Coronary artery (tissue), 2 donors: Measurements from ENCODE around the gene KCNA5.

ENCODE experiments used
- DNase-seq: peaks from one replicate; pipeline ENCODE4 v3.0.0-alpha.2; 2017; ENCODE audit warnings: low spot score
- H3K27ac ChIP-seq, 2 donors: fragments of 200-600 bp; sonication (generic); one replicate each; pipeline ENCODE4 v1.5.1; 2016 to 2019
- H3K4me3 ChIP-seq: fragments of 200-600 bp; sonication (generic); 2 replicates; pipeline ENCODE4 v1.5.1; 2016; ENCODE audit warnings: mild to moderate bottlenecking, moderate library complexity
- TF ChIP-seq, protein P1 (sequence below): fragments of 200-600 bp; sonication (generic); IDR thresholded peaks from one replicate; pipeline ENCODE4 v1.5.1; 2019; ENCODE audit warnings: antibody characterized with exemption

Gene KCNA5

DNA sequence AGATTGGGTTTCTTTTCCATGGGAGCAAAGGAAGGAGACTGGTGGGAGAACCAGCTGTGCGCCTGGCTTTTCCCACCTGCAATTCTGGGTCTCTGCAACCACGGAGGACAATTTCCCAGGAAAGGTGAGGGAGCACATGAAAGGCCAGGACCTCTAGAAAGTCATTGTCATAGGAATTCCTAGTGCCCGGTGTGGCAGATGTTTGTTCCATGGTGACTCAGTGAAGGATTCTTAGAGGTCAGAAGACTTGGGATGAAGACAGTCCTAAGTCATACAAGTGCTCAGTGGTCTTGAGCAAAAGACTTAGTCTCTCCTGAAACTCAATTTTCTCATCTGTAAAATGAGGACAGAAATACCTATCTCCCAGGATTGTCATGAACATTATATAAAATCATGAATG, 51.3 kb downstream of the KCNA5 start:
- H3K27ac ChIP-seq, result no peak overlapping the region
- DNase-seq, result no peak
- H3K4me3 ChIP-seq, result no peak overlapping the region
- TF ChIP-seq, protein P1, sequence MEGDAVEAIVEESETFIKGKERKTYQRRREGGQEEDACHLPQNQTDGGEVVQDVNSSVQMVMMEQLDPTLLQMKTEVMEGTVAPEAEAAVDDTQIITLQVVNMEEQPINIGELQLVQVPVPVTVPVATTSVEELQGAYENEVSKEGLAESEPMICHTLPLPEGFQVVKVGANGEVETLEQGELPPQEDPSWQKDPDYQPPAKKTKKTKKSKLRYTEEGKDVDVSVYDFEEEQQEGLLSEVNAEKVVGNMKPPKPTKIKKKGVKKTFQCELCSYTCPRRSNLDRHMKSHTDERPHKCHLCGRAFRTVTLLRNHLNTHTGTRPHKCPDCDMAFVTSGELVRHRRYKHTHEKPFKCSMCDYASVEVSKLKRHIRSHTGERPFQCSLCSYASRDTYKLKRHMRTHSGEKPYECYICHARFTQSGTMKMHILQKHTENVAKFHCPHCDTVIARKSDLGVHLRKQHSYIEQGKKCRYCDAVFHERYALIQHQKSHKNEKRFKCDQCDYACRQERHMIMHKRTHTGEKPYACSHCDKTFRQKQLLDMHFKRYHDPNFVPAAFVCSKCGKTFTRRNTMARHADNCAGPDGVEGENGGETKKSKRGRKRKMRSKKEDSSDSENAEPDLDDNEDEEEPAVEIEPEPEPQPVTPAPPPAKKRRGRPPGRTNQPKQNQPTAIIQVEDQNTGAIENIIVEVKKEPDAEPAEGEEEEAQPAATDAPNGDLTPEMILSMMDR, result no peak
